GM03348 (cell line): ENCODE results near the gene TRDMT1.

Experiments
- DNase-seq: peaks from one replicate; pipeline ENCODE4 v3.0.0; 2012; ENCODE audit warnings: low spot score

TRDMT1 gene

DNA sequence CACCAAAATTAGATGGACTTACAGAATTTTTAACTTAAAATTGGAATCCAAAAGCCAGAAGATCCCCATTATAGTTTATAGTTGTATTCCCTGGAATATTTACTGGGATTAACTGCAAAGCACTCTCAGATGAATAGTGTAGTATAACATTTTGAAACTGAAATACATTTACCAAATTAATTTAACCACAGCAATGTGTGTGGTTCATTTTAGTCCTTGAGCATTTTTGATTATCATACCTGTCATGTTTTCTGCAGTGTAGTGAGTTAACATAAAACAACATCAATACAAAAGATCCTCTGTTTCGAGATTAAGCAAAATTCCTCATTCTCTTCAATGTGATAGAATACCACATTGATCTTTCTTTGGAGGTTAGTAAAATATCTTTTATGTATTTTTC is 30.3 kb upstream of the TRDMT1 start:
- DNase-seq: no peak

- DNase-seq: peak; percentile 85
Measured at GRCh38 chr10:17229967-17230682, 28.7 kb upstream of the TRDMT1 start.

GRCh38 chr10:17229717-17229966 is 28.2 kb upstream of the TRDMT1 start:
- no peak for DNase-seq

DNA sequence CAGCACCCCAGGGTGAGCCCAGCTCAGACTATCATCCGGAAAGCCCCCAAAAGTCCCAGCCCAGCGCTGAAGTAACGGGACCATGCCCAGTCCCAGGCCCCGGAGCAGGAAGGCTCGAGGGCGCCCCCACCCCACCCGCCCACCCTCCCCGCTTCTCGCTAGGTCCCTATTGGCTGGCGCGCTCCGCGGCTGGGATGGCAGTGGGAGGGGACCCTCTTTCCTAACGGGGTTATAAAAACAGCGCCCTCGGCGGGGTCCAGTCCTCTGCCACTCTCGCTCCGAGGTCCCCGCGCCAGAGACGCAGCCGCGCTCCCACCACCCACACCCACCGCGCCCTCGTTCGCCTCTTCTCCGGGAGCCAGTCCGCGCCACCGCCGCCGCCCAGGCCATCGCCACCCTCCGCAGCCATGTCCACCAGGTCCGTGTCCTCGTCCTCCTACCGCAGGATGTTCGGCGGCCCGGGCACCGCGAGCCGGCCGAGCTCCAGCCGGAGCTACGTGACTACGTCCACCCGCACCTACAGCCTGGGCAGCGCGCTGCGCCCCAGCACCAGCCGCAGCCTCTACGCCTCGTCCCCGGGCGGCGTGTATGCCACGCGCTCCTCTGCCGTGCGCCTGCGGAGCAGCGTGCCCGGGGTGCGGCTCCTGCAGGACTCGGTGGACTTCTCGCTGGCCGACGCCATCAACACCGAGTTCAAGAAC is 27.7 kb upstream of the TRDMT1 start:
- peak; percentile 95 for DNase-seq

- peak; percentile 90 for DNase-seq
Measured at GRCh38 chr10:17228091-17229015, 26.9 kb upstream of the TRDMT1 start, which contains the start of gene VIM. VIM (plus strand) TSS chr10:17228241; CDS start chr10:17229423, 1,182 bp downstream.

DNA sequence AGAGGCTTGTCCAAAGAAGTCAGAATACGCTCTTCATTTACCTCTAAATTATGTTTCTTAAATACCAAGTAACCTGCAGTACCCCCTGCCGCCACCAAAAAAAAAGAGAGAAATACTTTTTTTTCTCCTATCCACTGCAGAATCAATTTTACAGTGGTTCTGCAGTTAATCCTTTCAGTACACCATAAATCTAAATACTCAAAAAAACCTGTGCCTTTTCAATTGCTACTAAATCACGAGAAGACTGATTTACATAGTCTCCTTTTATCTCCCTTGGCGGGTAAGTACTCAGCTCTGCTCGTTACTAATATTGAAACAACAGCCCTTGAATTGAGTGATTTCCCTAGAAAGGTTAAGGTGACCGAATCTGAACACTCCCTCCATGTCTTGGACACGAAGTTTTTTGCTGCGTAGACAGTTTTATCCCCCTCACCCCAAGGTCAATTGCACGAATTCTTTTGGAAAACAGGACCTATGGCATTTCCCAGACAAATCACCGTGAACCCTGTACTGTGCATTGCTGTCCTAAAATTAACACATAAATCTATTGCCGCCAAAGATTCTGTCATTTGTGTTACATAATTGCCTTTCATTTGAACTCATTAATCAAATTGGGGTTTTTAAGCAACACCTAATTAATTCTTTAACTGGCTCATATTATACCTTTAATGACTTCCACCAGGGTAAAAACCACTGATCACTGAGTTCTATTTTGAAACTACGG is 26.1 kb upstream of the TRDMT1 start:
- DNase-seq: no peak

- DNase-seq: no peak
Measured at GRCh38 chr10:17226891-17227303, 25.4 kb upstream of the TRDMT1 start.

DNA sequence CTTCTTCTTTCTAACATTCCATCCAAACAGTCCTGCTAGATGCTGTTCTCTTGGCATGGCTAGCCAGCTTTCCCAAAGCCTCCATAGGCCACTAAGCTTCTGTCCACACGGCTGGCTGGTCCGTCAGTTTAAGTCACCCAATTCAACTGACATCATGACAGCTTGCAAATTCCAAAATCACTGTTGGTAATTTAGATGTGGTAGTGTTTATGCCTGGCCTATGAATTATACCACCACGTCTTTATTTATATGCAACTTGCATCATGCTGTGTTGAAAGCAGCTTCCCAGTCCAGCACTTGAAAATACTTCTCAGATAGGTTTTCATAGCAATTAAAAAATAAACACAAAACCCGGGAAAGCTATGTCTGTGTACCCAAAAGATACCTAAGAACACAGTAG is 24.3 kb upstream of the TRDMT1 start:
- no peak for DNase-seq

- no peak for DNase-seq
Measured at GRCh38 chr10:17222329-17222728, 20.9 kb upstream of the TRDMT1 start.

- no peak for DNase-seq
Measured at GRCh38 chr10:17220652-17221100, 19.2 kb upstream of the TRDMT1 start.

DNA sequence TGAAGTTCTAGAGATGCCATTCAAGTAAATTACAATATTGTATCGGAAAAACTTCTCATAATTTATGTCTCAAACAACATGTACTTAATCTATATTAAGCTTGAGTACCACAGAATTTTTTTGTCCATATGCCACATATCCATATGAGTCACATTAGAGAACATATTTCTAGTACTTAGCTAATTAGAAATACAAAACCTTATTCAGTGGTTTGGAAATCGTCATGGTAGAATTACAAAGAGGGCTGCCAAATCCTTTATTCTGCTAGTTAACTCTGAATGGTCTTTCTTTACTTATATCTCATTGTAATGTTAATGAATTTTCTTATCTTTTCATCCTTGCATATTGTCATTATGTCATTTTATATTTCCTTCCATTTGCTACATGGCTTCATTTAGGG is 17.6 kb upstream of the TRDMT1 start:
- no peak for DNase-seq

DNA sequence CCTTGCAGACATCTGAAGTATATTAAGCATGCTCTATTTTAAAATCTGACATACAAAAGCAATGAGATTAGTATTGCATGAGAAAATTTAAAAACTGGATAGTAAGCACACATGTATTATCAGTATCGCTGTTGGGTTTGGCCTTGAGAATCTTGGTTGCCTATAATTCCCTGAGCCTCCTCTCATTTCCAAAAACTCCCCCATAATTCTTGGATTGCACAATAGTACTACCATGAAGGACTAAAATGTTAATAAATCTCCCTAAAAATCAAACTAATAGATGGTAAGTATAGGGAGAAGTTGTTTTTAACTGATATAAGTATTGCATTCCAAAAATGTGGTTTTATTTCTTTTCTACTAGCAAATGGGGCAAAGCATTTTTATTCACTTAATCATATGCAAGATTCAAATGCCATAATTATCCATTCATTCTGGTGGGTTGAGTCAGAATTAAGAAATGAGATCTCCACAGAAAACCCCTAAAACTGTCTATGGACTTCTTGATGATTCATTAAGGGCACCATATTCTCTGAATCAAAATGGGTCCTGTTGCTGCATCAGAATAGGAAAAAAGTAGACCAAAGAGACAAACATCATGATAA is 16.3 kb upstream of the TRDMT1 start:
- peak; percentile 57 for DNase-seq

- DNase-seq: no peak
Measured at GRCh38 chr10:17216901-17217395, 15.5 kb upstream of the TRDMT1 start.

- DNase-seq: peak; percentile 62
Measured at GRCh38 chr10:17216217-17216900, 14.9 kb upstream of the TRDMT1 start.

GRCh38 chr10:17215782-17216122 is 14.3 kb upstream of the TRDMT1 start:
- no peak for DNase-seq

DNA sequence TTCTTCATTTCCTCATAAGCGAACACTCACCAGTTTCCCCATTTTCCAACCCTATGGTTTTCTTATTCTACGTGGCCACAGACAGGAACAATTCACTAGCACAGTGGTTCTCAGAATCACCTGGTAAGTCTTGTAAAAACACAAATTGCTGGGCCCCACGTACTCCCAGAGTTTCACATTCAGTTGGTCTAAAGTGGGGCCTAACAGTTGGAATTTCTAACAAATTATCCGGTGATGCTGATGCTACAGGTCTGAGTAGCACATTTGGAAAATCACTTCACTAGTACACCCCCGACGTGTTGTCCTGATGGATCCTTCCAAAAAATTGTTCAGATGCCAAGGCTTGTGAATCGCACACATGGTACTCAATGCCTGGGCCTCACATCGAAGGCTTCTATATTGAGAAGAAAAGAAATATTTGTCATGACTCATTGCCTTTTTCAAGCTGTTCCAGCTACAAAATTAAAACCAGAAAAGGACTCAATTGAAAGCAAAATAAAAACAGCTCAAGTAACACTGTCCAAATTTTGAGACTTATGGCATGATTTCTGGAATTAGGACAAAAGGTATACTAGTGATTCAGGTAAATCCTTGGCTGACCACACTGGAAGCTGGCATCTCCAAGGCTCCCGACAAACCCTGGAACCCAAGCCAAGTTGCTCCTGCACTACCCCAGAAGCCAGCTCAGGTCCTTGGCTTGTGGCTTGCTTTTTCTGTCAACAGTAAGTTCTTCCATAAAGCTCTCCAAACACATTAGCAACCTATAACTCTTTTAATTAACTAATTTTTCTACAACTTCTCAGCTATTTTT is 13.7 kb upstream of the TRDMT1 start:
- DNase-seq: peak; percentile 62

- DNase-seq: no peak
Measured at GRCh38 chr10:17214526-17214925, 13.1 kb upstream of the TRDMT1 start.

DNA sequence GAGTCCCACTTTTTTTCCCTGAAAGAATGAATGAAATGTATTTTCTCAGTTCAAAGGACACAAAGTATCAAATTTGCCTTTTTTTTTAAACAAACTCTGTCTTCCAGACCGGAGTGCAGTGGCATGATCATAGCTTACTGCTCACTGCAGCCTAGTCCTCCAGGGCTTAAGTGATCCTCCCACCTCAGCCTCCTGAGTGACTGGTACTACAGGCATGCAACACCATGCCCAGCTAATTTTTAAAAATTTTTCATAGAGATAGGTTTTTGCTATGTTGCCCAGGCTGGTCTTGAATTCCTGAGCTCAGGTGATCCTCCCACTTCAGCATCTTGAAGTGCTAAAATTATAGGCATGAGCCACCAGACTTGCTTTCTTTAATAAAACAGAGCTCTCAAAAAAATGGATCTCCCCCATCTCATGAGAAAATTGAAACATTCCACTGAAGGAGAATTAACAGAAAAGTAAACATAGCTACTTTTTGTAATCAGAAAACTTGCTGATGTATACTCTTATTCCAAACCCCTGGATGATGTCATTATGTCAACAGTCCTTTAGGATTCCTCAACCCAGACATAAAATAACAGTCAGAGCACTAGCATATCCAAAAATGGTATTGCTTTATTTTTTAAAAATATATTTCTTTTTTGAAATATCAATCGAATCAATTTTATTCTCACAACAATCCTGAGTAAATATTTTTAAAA is 12.3 kb upstream of the TRDMT1 start:
- no peak for DNase-seq

DNA sequence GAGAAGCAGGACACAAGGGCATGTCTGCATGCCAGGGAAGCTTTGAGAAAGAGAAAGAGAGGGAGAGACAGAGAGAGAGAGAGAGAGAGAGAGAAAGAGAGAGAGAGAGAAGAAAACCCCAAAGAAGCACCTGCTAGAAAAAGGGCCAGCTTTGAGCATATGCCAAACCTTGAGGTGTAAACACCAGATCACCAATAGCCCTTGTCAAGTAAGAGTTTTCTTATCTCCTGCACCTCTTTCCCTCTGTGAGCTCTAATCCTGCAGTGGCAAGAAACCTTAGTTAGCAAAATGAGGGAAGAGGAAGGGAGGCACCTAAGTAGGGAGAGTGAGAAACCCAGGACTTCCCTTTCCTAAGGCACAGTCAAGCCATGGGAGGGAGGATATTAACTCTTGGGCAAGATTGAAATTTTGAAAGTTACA is 11.3 kb upstream of the TRDMT1 start:
- no peak for DNase-seq
